HG02943 (cell line): ENCODE measurements around the gene TOMM7.
"Not testable (repeated sequence)": the region's sequence is repeated elsewhere in the genome, so short reads cannot be mapped to it uniquely, and the experiment has no call there.

Experiments
- ATAC-seq: cut with Tn5 transposase; IDR thresholded peaks from one replicate; pipeline ENCODE4 v1.9.1; 2021; ENCODE audit warnings: mild to moderate bottlenecking, low read depth, moderate library complexity; ENCODE audit not compliant: unreplicated experiment

TOMM7 gene

GRCh38 chr7:22854158-22855048 is 31.8 kb upstream of the TOMM7 start:
- ATAC-seq: peak; percentile 83

- peak; percentile 29 for ATAC-seq
Observed at GRCh38 chr7:22853674-22854157, 31.1 kb upstream of the TOMM7 start.

GRCh38 chr7:22853138-22853537 is 30.5 kb upstream of the TOMM7 start:
- ATAC-seq: no peak

- ATAC-seq: no peak
Observed at GRCh38 chr7:22851145-22851544, 28.5 kb upstream of the TOMM7 start.

- ATAC-seq: not testable (repeated sequence)
Observed at GRCh38 chr7:22850394-22850793, 27.7 kb upstream of the TOMM7 start.

GRCh38 chr7:22849662-22850061 is 27.0 kb upstream of the TOMM7 start:
- ATAC-seq: no peak

- ATAC-seq: no peak
Observed at GRCh38 chr7:22849172-22849571, 26.5 kb upstream of the TOMM7 start.

- ATAC-seq: no peak
Observed at GRCh38 chr7:22846961-22847360, 24.3 kb upstream of the TOMM7 start.

- ATAC-seq: no peak
Observed at GRCh38 chr7:22845221-22845834, 22.7 kb upstream of the TOMM7 start.

GRCh38 chr7:22843681-22844309 is 21.1 kb upstream of the TOMM7 start:
- no peak for ATAC-seq

- no peak for ATAC-seq
Observed at GRCh38 chr7:22842973-22843372, 20.3 kb upstream of the TOMM7 start.

GRCh38 chr7:22842383-22842941 is 19.8 kb upstream of the TOMM7 start:
- ATAC-seq: no peak

- ATAC-seq: no peak
Observed at GRCh38 chr7:22841954-22842353, 19.3 kb upstream of the TOMM7 start.

GRCh38 chr7:22837308-22837707 is 14.7 kb upstream of the TOMM7 start:
- no peak for ATAC-seq

- not testable (repeated sequence) for ATAC-seq
Observed at GRCh38 chr7:22836506-22836905, 13.9 kb upstream of the TOMM7 start.

GRCh38 chr7:22833957-22834356 is 11.3 kb upstream of the TOMM7 start:
- no peak for ATAC-seq

- no peak for ATAC-seq
Observed at GRCh38 chr7:22833113-22833855, 10.6 kb upstream of the TOMM7 start.

- no peak for ATAC-seq
Observed at GRCh38 chr7:22832401-22832800, 9.8 kb upstream of the TOMM7 start.

GRCh38 chr7:22831602-22832305 is 9.1 kb upstream of the TOMM7 start:
- no peak for ATAC-seq

- ATAC-seq: no peak
Observed at GRCh38 chr7:22827563-22827962, 4.9 kb upstream of the TOMM7 start.
